ENCODE results near the gene NEIL1.
"Not testable (repeated sequence)": the region's sequence is repeated elsewhere in the genome, so short reads cannot be mapped to it uniquely, and the experiment has no call there.

The NEIL1 gene

DNA sequence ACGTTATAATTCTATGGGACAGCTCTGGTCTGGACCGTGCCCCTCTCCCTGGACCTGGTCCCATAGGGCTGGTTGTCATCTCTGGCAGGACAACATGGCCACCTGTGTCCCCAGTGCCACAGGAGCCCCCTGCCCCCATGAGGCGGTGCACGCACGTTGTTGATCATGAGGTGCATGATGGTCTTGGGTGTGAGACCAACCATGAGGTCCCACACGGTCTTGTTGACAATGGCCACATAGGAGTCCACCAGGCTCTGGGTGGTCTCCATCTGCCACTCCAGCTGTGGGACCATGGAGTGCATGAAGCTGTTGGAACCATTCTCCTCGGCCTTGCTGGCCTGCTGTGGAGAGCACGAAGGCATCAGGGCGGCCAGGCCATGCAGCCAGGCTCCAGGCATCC is 44.5 kb upstream of the NEIL1 start:
- Histone ChIP-seq H3K9me2 (replicated peaks; ENCODE audit: control insufficient read depth, low read length) (no peaks in the 10 kb centered on the region), H3K27ac (ENCODE audit: low read depth, low read length) (no peak overlapping the region), H3K79me2 (ENCODE audit: control insufficient read depth, low read length) (no peaks in the 10 kb centered on the region), H3K36me3 (ENCODE audit: control insufficient read depth, low read length) (no peaks in the 10 kb centered on the region), H4K20me1 (ENCODE audit: control insufficient read depth, insufficient read depth, low read depth, low read length) (no peaks in the 10 kb centered on the region), H3K4me1 (ENCODE audit: control insufficient read depth, low read length) (no peaks in the 10 kb centered on the region), H3K27me3 (ENCODE audit: control insufficient read depth, low read length) (peaks cover 25% of the 10 kb centered on the region), H3K9me3 (ENCODE audit: control insufficient read depth, insufficient read depth, low read length) (no peaks in the 10 kb centered on the region), H3F3A (ENCODE audit: control insufficient read depth, insufficient read depth) (no peaks in the 10 kb centered on the region), H3K4me2 (ENCODE audit: low read length) (no peak overlapping the region), H3K4me3 (ENCODE audit: low read length) (no peak overlapping the region)
- no peak for TF ChIP-seq EZH2phosphoT487 (IDR thresholded peaks at IDR 0.05; ENCODE audit: borderline replicate concordance, low read length)
- TF ChIP-seq CTCF (IDR thresholded peaks at IDR 0.05; ENCODE audit: low read depth, low read length, poor library complexity, severe bottlenecking): no peak

- not testable (repeated sequence) for H3K36me3 ChIP-seq (ENCODE audit: control insufficient read depth, low read length)
Measured at GRCh38 chr15:75302753-75303152, 44.1 kb upstream of the NEIL1 start.

GRCh38 chr15:75306188-75306587 is 40.7 kb upstream of the NEIL1 start:
- Histone ChIP-seq H3K27ac (ENCODE audit: low read depth, low read length) (no peak overlapping the region), H3K4me2 (ENCODE audit: low read length) (no peak overlapping the region), H3K9me2 (replicated peaks; ENCODE audit: control insufficient read depth, low read length) (no peaks in the 10 kb centered on the region), H3K4me3 (ENCODE audit: low read length) (no peak overlapping the region), H3K9me3 (ENCODE audit: control insufficient read depth, insufficient read depth, low read length) (no peaks in the 10 kb centered on the region), H3K79me2 (ENCODE audit: control insufficient read depth, low read length) (no peaks in the 10 kb centered on the region), H3K36me3 (ENCODE audit: control insufficient read depth, low read length) (no peaks in the 10 kb centered on the region), H4K20me1 (ENCODE audit: control insufficient read depth, insufficient read depth, low read depth, low read length) (no peaks in the 10 kb centered on the region), H3K27me3 (ENCODE audit: control insufficient read depth, low read length) (peaks cover 43% of the 10 kb centered on the region), H3F3A (ENCODE audit: control insufficient read depth, insufficient read depth) (no peaks in the 10 kb centered on the region), H3K4me1 (ENCODE audit: control insufficient read depth, low read length) (no peaks in the 10 kb centered on the region)
- TF ChIP-seq CTCF (IDR thresholded peaks at IDR 0.05; ENCODE audit: low read depth, low read length, poor library complexity, severe bottlenecking) (no peak), EZH2phosphoT487 (IDR thresholded peaks at IDR 0.05; ENCODE audit: borderline replicate concordance, low read length) (no peak)

More at GRCh38 chr15:75302753-75303152, 44.1 kb upstream of the NEIL1 start:
- not testable (repeated sequence) for H3K4me1 ChIP-seq (ENCODE audit: control insufficient read depth, low read length); H4K20me1 ChIP-seq (ENCODE audit: control insufficient read depth, insufficient read depth, low read depth, low read length); H3K9me2 ChIP-seq (replicated peaks; ENCODE audit: control insufficient read depth, low read length); H3K9me3 ChIP-seq (ENCODE audit: control insufficient read depth, insufficient read depth, low read length); H3K27ac ChIP-seq (ENCODE audit: low read depth, low read length); H3K79me2 ChIP-seq (ENCODE audit: control insufficient read depth, low read length); H3K4me3 ChIP-seq (ENCODE audit: low read length); H3F3A ChIP-seq (ENCODE audit: control insufficient read depth, insufficient read depth); H3K4me2 ChIP-seq (ENCODE audit: low read length)
- peaks cover 25% of the 10 kb centered on the region for H3K27me3 ChIP-seq (ENCODE audit: control insufficient read depth, low read length)

DNA sequence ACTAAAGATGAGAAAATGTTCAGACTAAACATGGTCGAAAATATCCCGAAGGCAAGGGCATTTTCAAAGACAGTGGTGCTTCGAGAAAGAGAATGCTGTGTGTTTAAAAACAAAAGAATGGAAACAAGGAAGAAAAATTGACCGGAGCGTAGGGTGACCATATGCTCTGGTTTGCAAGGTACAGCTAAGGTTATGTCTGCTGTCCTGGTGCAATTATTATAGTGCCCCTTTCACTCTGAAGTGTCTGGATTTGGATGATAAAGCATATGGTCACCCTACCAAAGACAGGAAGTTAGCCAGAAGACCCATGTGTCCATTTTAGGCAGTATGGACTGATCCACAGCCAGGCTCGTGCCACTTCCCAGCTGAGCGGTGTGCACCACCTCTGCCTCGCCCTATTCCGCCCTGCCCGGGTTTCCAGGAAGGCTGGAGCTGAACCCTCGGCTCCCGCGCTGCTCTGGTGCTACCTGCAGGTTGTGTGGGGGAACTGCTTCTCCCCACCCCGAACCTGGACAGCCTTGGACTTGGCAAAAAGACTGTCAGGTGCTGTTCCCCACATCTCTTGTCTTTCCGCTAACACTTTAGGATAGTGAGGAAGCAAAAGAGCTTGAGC is 39.0 kb upstream of the NEIL1 start:
- TF ChIP-seq CTCF (IDR thresholded peaks at IDR 0.05; ENCODE audit: low read depth, low read length, poor library complexity, severe bottlenecking) (peak; percentile 38), EZH2phosphoT487 (IDR thresholded peaks at IDR 0.05; ENCODE audit: borderline replicate concordance, low read length) (no peak)
- Histone ChIP-seq H3K9me2 (replicated peaks; ENCODE audit: control insufficient read depth, low read length) (no peaks in the 10 kb centered on the region), H3K4me3 (ENCODE audit: low read length) (no peak overlapping the region), H4K20me1 (ENCODE audit: control insufficient read depth, insufficient read depth, low read depth, low read length) (no peaks in the 10 kb centered on the region), H3K27ac (ENCODE audit: low read depth, low read length) (no peak overlapping the region), H3K27me3 (ENCODE audit: control insufficient read depth, low read length) (peaks cover 43% of the 10 kb centered on the region), H3K9me3 (ENCODE audit: control insufficient read depth, insufficient read depth, low read length) (no peaks in the 10 kb centered on the region), H3K4me1 (ENCODE audit: control insufficient read depth, low read length) (no peaks in the 10 kb centered on the region), H3K4me2 (ENCODE audit: low read length) (no peak overlapping the region), H3K79me2 (ENCODE audit: control insufficient read depth, low read length) (no peaks in the 10 kb centered on the region), H3F3A (ENCODE audit: control insufficient read depth, insufficient read depth) (no peaks in the 10 kb centered on the region), H3K36me3 (ENCODE audit: control insufficient read depth, low read length) (no peaks in the 10 kb centered on the region)

Measured in DOHH2 (cell line).